ENCODE results near the gene GOLGA6A.

Gene GOLGA6A

DNA sequence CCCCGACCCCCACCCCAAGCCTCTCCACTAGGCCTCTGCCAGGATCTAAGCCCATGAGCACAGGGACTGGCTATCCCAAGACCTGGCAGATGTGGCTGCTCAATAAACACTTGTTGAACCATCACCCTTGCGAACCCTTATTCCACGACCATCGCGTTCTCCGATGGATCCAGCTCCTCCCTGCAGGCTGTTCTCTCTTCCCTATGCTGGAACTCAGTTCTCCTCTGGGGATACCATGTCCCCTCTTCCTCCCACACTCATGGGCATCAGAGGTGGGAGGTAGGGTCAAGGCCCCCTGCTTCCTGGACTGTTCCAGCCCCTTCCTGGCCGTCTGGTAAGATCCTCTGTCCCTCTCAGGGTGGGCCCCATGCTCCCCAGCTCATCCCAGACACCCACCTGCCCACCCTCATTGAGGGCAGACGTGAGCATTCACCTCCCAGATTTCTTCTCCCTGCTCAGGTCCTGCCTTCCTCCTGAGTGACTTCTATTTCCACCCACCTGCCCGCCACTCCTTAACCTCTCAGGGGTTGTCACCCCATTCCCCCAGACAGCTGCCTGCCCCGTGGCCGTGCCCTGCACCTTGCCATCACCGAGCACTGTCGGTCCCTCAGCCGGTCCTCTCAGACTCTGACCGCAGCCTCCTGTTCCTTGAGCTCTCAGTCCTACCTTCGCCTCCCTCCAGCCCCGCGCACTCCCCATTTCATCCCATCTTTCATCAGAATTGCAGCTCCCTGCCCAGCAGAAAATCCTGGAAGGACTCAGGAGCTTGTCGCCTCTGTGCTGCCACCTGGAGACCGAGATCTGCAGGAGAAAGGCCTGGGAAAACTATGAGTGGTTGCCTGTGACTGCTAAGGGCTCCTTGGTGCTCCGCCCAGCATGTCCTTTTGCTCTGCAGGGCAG is 45.8 kb downstream of the GOLGA6A start:
- DNase-seq (ENCODE audit: low spot score), result peak; percentile 26

DNA sequence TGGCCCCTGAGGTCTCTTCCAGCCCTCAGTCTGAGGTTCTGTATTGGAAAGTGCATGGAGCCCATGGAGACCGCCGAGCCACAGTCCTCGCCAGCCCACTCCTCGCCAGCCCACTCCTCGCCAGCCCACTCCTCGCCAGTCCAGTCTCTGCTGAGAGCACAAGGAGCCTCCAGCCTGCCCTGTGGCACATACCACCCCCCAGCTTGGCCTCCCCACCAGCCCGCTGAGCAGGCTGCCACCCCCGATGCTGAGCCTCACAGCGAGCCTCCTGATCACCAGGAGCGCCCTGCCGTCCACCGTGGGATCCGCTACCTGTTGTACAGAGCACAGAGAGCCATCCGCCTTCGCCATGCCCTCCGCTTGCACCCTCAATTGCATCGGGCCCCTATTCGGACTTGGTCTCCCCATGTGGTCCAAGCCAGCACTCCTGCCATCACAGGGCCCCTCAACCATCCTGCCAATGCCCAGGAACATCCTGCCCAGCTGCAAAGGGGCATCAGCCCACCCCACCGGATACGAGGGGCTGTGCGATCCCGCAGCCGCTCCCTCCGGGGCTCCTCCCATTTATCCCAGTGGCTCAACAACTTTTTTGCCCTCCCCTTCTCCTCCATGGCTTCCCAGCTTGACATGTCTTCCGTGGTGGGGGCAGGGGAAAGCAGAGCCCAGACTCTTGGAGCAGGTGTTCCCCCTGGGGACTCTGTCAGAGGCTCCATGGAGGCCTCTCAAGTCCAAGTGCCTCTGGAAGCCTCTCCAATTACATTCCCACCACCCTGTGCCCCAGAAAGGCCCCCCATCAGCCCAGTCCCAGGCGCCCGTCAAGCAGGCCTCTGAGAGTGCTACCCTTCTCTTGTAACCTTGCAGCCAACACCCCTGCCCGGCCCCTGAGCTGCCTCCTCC is 47.0 kb downstream of the GOLGA6A start:
- no peak for DNase-seq (ENCODE audit: low spot score)

DNA sequence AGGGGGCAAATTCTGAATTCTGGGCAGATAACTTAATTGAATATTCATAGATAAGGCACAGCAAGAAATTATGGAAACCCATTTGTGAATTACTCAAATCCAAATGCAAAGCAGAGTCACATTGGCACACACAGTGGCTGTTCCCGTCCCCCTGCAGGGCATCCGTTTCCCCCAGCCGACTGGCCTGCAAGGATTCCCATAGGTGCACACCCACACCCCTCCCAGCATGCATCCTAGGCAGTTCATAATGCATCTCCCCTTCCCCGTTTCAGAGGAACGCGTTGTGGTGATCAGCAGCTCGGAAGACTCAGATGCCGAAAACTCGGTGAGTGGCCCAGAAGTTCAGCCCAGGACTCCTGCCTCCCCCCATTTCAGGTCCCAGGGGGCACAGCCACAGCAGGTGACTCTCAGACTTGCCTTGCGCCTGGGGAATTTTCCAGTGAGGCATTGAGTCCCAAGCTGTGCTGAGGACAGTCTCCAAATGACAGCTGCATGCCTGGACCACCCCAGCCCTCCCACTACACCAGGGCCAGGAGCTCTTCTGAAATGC is 48.1 kb downstream of the GOLGA6A start:
- DNase-seq (ENCODE audit: low spot score), result no peak

DNA sequence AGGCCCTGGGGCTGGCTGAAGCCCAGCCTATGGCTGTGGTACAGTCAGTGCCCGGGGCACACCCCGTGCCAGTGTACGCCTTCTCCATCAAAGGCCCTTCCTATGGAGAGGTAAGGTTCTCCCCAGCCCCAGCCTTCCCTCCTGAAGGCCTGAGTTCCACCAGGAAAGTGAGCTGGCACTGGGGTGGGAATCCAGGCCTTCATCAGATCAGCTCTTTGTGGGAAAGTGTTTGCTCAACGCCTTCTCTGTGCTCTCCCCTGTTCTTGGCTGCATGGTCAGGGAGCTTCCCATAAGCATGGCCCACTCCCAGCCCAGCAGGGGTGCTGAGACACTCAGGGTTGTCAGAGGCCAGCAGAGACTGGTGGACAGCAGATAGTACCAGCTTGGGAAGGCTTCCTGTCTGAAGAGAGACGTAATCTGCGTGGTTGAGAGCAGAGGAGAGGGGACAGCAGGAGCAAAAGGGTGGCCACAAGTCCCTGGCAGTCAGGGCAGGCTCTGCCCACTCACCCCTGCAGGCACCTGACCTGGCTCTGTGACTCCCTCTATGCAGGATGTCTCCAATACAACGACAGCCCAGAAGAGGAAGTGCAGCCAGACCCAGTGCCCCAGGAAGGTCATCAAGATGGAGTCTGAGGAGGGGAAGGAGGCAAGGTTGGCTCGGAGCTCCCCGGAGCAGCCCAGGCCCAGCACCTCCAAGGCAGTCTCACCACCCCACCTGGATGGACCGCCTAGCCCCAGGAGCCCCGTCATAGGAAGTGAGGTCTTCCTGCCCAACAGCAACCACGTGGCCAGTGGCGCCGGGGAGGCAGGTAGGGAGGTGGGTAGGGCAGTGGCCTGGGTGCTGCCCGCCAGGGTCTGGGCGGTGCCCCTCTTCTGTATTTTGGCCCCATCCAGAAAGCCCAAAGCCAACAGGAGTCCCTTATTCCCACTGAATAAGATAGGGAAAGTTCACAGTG is 49.5 kb downstream of the GOLGA6A start:
- DNase-seq (ENCODE audit: low spot score), result no peak

DNA sequence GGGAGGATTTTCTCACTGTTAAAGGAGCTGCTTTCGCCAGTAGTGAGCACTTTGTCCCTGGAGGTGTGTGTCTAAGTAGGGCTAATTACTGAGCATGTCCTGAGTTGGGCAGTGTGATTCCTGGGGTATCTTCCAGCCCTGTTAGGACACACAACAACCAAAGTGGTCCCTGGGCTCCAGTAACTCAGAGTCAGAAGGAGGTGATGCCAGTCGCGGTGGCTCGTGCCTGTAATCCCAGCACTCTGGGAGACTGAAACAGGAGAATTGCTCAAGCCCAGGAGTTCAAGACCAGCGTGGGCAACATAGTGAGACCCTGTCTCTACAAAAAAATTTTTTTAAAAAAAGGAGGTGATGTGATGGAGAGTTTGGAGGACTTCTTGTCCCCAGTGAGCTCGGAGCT is 50.3 kb downstream of the GOLGA6A start:
- no peak for DNase-seq (ENCODE audit: low spot score)

DNA sequence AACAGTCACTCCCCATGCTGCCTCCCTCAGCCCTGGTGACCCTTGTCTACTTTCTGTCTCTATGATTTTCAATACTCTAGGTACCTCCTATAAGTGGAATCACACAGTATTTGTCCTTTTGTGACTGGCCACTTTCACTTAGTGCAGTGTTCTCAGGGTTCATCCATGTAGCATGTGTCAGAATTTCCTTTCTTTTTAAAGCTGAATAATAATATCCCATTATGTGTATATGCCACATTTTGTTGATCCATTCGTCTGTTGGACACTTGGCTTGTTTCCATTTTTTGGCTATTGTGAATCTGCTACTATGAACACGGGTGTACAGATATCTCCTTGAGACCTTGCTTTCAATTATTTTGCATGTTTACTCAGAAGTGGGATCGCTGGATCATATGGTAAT is 53.7 kb downstream of the GOLGA6A start:
- no peak for DNase-seq (ENCODE audit: low spot score)

DNA sequence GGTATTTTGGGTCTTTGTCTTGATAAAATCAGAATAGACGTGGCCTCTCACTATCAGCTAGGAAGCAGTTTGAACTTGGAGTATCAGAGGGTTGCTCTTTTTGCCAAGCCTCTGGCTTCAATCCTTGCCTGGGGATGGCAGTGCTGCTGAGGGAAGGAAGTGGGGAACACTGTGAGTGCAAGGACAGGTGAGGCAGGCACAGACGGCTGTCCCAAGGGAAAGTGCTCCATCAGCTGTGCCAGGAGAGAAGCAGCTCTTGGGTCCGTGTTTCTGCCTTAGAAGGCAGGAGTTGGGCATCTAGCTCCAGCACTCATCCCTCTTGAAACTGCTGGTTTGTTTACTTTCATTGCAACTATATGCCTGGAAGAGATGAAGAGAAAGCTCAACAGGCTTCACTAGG is 54.7 kb downstream of the GOLGA6A start:
- DNase-seq (ENCODE audit: low spot score), result no peak

DNA sequence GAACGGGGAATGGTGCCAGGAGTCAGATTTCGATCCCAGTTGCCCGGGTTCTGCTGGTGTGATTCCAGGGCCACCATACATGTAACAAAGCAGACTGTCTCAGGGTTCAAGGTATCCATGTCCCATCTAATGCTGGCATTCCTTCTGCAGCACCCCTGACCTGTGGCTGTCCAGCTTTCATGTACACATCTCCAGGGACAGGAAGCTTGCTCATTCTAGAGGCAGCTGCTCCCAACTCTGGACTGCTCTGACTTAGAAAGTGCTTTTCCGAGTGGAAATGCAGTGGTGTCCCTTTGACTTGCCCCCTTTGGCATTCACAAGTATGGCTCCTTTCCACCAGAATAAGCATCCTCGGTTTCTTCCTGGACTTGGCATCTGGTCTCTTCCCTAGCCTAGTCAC is 56.9 kb downstream of the GOLGA6A start:
- no peak for DNase-seq (ENCODE audit: low spot score)

DNA sequence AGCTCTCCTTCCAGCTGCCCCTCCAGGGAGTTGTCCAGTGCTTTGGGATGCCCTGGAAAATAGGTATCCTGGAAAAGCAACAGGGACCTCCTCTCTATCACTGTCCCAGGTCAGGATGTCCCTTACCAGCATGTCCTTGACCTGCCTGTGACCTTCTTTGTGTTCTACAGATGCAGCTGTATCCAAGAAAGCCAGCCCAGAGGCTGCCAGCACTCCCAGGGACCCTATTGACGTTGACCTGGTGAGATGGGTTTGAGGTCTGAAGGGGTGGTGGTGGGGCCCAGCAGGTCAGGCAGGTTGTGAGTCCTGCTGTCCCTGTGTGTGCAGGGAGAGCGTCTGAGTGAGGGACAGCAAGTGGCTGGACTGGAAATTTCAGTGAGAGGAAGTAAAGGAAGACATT is 57.7 kb downstream of the GOLGA6A start:
- no peak for DNase-seq (ENCODE audit: low spot score)

DNA sequence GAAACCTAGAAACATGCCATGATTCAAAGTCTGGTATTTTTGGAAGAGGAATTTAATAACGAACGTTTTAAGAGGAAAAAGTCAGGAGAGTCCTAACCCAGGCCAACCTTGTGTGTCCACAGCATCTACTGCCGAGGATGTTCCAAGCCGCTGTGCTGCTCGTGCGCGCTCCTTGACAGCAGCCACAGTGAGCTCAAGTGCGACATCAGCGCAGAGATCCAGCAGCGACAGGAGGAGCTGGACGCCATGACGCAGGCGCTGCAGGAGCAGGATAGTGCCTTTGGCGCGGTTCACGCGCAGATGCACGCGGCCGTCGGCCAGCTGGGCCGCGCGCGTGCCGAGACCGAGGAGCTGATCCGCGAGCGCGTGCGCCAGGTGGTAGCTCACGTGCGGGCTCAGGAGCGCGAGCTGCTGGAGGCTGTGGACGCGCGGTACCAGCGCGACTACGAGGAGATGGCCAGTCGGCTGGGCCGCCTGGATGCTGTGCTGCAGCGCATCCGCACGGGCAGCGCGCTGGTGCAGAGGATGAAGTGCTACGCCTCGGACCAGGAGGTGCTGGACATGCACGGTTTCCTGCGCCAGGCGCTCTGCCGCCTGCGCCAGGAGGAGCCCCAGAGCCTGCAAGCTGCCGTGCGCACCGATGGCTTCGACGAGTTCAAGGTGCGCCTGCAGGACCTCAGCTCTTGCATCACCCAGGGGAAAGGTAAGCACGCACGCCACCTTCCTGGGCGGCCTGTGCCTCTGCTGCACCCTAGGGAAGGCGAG is 59.5 kb downstream of the GOLGA6A start:
- no peak for DNase-seq (ENCODE audit: low spot score)
